ENCODE measurements around the gene RNH1.
"Not testable (repeated sequence)": the region's sequence is repeated elsewhere in the genome, so short reads cannot be mapped to it uniquely, and the experiment has no call there.

RNH1 gene

GRCh38 chr11:469684-470560, 37.1 kb downstream of the RNH1 start:
- TF ChIP-seq MAX (IDR thresholded peaks at IDR 0.05; ENCODE audit: low read depth, low read length) (no peak), CTCF (IDR thresholded peaks at IDR 0.05; ENCODE audit: low read depth, low read length) (no peak), POLR2A (IDR thresholded peaks at IDR 0.05; ENCODE audit: extremely low read depth, insufficient read length) (no peak), MYC (IDR thresholded peaks at IDR 0.05; ENCODE audit: low read depth, low read length) (no peak)
- H3K4me3 ChIP-seq (ENCODE audit: low read depth, low read length): no peak overlapping the region
- DNase-seq (ENCODE audit: low read depth): no peak

DNA sequence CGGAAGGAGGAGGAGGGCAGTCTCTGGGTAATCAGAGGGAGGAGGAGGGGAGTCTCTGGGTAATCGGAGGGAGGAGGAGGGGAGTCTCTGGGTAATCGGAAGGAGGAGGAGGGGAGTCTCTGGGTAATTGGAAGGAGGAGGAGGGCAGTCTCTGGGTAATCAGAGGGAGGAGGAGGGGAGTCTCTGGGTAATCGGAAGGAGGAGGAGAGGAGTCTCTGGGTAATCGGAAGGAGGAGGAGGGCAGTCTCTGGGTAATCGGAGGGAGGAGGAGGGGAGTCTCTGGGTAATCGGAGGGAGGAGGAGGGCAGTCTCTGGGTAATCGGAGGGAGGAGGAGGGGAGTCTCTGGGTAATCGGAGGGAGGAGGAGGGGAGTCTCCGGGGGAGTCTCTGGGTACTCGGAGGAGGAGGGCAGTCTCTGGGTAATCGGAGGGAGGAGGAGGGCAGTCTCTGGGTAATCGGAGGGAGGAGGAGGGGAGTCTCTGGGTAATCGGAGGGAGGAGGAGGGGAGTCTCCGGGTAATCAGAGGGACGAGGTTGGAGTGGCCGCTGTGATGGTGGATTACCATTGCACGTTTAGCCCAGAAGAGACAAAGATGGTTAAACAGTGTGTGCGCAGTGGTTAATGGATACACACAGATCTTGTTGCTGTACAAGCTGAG, 37.9 kb downstream of the RNH1 start:
- not testable (repeated sequence) for H3K4me3 ChIP-seq (ENCODE audit: low read depth, low read length); DNase-seq (ENCODE audit: low read depth)

DNA sequence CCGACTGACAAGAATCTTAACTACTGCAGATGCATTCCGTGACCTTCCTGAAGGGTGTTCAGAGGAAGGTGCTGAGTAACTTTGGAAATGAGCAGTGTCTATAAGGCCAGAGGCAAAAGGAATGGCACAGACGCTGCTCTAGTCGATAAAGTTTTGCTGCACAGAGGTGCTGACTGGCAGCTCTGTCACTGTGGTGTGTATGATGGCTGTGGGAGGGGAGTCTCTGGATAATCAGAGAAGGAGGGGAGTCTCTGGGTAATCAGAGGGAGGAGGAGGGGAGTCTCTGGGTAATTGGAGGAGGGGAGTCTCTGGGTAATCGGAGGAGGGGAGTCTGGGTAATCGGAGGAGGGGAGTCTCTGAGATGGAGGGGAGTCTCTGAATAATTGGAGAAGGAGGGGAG, 38.5 kb downstream of the RNH1 start:
- no peak for DNase-seq (ENCODE audit: low read depth)
- TF ChIP-seq MYC (IDR thresholded peaks at IDR 0.05; ENCODE audit: low read depth, low read length) (no peak), CTCF (IDR thresholded peaks at IDR 0.05; ENCODE audit: low read depth, low read length) (no peak), MAX (IDR thresholded peaks at IDR 0.05; ENCODE audit: low read depth, low read length) (no peak), POLR2A (IDR thresholded peaks at IDR 0.05; ENCODE audit: extremely low read depth, insufficient read length) (no peak)
- H3K4me3 ChIP-seq (ENCODE audit: low read depth, low read length): no peak overlapping the region

DNA sequence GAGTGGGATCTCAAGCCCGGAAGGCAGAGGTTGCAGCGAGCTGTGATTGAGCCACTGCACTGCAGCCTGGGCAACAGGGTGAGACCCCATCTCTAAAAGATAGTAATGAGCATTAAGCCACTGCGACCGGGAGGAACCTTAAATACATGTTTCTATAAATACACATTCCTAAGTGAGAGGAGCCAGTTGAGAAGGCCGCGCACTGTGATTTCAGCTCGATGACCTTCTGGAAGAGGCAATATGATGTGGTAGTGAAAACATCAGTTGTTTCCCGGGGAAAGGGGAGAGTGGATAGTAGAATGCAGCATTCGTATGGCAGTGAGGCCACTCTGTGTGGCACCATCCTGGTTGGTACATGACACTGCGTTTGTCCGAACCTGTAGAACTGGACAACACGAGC, 39.0 kb downstream of the RNH1 start:
- no peak overlapping the region for H3K4me3 ChIP-seq (ENCODE audit: low read depth, low read length)
- no peak for DNase-seq (ENCODE audit: low read depth)
- TF ChIP-seq CTCF (IDR thresholded peaks at IDR 0.05; ENCODE audit: low read depth, low read length): no peak
- TF ChIP-seq POLR2A (IDR thresholded peaks at IDR 0.05; ENCODE audit: extremely low read depth, insufficient read length): no peak
- TF ChIP-seq MAX (IDR thresholded peaks at IDR 0.05; ENCODE audit: low read depth, low read length): no peak
- no peak for TF ChIP-seq MYC (IDR thresholded peaks at IDR 0.05; ENCODE audit: low read depth, low read length)

- no peak overlapping the region for H3K4me3 ChIP-seq (ENCODE audit: low read depth, low read length)
- TF ChIP-seq MAX (IDR thresholded peaks at IDR 0.05; ENCODE audit: low read depth, low read length) (no peak), MYC (IDR thresholded peaks at IDR 0.05; ENCODE audit: low read depth, low read length) (no peak), POLR2A (IDR thresholded peaks at IDR 0.05; ENCODE audit: extremely low read depth, insufficient read length) (no peak), CTCF (IDR thresholded peaks at IDR 0.05; ENCODE audit: low read depth, low read length) (no peak)
- DNase-seq (ENCODE audit: low read depth): no peak
Measured at GRCh38 chr11:465896-466530, 41.0 kb downstream of the RNH1 start.

DNA sequence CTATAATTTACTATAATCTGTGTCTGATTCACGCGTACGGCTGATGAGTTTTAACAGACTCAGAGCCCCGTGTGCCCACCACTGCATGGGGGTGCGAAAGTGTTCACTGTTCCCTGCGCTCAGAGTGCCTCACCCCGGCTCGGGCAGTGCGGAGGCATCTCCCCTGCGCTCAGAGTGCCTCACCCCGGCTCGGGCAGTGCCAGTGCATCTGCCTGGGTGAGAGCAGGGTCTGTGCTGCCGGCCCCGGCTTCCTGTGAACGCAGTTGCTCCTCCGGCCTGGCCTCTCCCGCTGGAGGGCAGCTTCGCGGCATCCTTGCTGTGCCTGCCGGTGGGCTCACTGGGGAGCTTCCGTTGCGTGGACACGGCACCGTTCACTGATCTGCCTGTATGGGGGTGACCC, 42.7 kb downstream of the RNH1 start:
- H3K4me3 ChIP-seq (ENCODE audit: low read depth, low read length): no peak overlapping the region
- TF ChIP-seq CTCF (IDR thresholded peaks at IDR 0.05; ENCODE audit: low read depth, low read length) (no peak), MAX (IDR thresholded peaks at IDR 0.05; ENCODE audit: low read depth, low read length) (no peak), POLR2A (IDR thresholded peaks at IDR 0.05; ENCODE audit: extremely low read depth, insufficient read length) (no peak), MYC (IDR thresholded peaks at IDR 0.05; ENCODE audit: low read depth, low read length) (no peak)
- no peak for DNase-seq (ENCODE audit: low read depth)
